HL-60 (cell line): Measurements from ENCODE around the gene FUT7.

ENCODE experiments used
- DNase-seq, 2 experiments: peaks; one replicate each; pipeline ENCODE4 v3.0.0-alpha.2; 2010 to 2020; ENCODE audit warnings: low read depth in 1 of 2, low spot score in 1 of 2
- H3K27ac ChIP-seq: fragments of 250-450 bp; sonication (Bioruptor Pico); replicated peaks from 2 replicates; pipeline ENCODE4 v1.5.1; 2020; ENCODE audit warnings: mild to moderate bottlenecking, moderate library complexity
- H3K27me3 ChIP-seq: fragments of 250-450 bp; sonication (Bioruptor Pico); 2 replicates; pipeline ENCODE4 v1.5.1; 2021; ENCODE audit warnings: mild to moderate bottlenecking, moderate library complexity; ENCODE audit not compliant: insufficient read depth, poor library complexity, severe bottlenecking
- H3K4me3 ChIP-seq: replicated peaks from 2 replicates; pipeline ENCODE4 v1.5.1; 2011; ENCODE audit warnings: mild to moderate bottlenecking, control low read depth, low read length; ENCODE audit not compliant: insufficient read depth
- GABPA ChIP-seq: IDR thresholded peaks from 2 replicates; pipeline ENCODE4 v1.6.1; 2012; ENCODE audit warnings: low read depth
- POLR2AphosphoS5 ChIP-seq: IDR thresholded peaks from 2 replicates; pipeline ENCODE4 v1.6.1; 2012; ENCODE audit warnings: low read depth
- REST ChIP-seq: IDR thresholded peaks from 2 replicates; pipeline ENCODE4 v1.6.1; 2012; ENCODE audit warnings: low read depth; ENCODE audit not compliant: insufficient replicate concordance
- SPI1 ChIP-seq: IDR thresholded peaks from 2 replicates; pipeline ENCODE4 v1.6.1; 2012; ENCODE audit warnings: low read depth, mild to moderate bottlenecking, borderline replicate concordance
- TF ChIP-seq, protein P1 (sequence below): IDR thresholded peaks from one replicate; pipeline ENCODE4 v1.5.1; 2011; ENCODE audit warnings: low read length, control low read depth, inconsistent platforms; ENCODE audit not compliant: insufficient read depth

The FUT7 gene

DNA sequence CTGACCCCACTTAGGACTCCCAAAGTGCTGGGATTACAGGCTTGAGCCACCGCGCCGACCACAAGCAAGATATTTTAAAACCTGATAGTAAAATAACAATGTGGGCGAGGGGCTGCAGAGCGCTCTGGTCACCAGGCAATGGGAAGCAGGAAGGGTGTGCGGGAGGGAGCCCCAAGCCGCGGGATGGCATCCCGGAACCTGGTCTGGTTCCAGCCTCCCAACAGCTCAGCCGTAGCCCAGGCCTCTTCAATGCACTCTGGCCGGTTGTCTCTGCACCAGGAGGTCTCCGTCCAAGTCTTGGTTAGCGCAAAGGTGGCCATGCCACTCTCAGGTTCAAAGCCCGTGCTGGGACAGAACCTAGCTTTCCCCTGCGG is 44.7 kb upstream of the FUT7 start:
- no peak overlapping the region for H3K4me3 ChIP-seq
- no peak for DNase-seq
- peaks cover 10% of the 10 kb centered on the region for H3K27me3 ChIP-seq
- no peak overlapping the region for H3K27ac ChIP-seq
- no peak for TF ChIP-seq GABPA

DNA sequence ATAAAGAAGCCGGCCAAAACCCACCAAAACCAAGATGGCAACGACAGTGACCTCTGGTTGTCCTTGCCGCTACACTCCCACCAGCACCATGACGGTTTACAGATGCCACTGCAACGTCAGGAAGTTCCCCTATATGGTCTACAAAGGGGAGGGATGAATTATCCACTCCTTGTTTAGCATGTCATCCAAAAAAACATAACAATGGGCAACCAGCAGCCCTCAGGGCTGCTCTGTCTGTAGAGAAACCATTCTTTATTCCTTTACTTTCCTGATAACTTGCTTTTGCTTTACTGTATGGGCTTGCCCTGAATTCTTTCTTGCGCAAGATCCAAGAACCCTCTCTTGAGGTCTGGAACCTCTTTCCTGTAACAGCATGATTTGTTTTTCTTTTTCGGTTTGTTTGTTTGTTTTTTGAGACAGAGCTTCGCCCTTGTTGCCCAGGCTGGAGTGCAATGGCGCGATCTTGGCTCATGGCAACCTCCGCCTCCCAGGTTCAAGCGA is 43.4 kb upstream of the FUT7 start:
- peaks cover 10% of the 10 kb centered on the region for H3K27me3 ChIP-seq
- H3K4me3 ChIP-seq: no peak overlapping the region
- TF ChIP-seq POLR2AphosphoS5: no peak
- TF ChIP-seq REST: no peak
- TF ChIP-seq, protein P1, sequence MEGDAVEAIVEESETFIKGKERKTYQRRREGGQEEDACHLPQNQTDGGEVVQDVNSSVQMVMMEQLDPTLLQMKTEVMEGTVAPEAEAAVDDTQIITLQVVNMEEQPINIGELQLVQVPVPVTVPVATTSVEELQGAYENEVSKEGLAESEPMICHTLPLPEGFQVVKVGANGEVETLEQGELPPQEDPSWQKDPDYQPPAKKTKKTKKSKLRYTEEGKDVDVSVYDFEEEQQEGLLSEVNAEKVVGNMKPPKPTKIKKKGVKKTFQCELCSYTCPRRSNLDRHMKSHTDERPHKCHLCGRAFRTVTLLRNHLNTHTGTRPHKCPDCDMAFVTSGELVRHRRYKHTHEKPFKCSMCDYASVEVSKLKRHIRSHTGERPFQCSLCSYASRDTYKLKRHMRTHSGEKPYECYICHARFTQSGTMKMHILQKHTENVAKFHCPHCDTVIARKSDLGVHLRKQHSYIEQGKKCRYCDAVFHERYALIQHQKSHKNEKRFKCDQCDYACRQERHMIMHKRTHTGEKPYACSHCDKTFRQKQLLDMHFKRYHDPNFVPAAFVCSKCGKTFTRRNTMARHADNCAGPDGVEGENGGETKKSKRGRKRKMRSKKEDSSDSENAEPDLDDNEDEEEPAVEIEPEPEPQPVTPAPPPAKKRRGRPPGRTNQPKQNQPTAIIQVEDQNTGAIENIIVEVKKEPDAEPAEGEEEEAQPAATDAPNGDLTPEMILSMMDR: no peak
- TF ChIP-seq GABPA: no peak
- TF ChIP-seq SPI1: no peak
- H3K27ac ChIP-seq: no peak overlapping the region
- no peak for DNase-seq

DNA sequence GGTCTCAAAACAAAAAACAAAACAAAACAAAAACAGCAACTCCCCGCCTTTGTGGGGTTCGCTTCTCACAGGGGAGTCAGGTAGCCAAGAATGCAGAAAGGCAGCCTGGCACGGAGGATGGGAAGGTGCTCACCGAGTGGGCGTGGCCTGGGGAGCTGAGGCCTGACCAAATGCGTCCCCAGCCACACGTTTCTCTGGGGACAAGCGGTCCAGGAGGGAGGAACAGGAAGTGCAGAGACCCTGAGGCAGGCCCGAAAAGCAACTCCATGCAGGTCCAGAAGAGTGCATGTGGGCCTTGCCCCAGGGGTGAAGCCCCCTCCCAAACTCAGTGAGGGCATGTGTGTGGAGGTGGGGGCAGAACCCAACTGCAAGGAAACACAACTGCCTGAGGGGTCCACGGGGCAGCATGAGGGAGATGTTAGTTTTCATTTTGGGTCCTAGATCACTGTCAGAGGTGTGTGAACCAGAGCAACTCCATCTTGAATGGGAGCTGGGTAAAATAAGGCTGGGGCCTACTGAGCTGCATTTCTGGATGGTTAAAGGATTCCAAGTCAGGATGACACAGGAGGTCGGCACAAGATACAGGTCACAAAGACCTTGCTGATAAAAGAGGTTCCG is 42.9 kb upstream of the FUT7 start:
- no peak for DNase-seq
- H3K27ac ChIP-seq: no peak overlapping the region
- TF ChIP-seq POLR2AphosphoS5 (no peak), GABPA (no peak), SPI1 (no peak)
- TF ChIP-seq, protein P1: no peak
- peaks cover 10% of the 10 kb centered on the region for H3K27me3 ChIP-seq
- H3K4me3 ChIP-seq: no peak overlapping the region

- DNase-seq: no peak
- Histone ChIP-seq H3K27ac (no peak overlapping the region), H3K4me3 (no peak overlapping the region), H3K27me3 (peaks cover 10% of the 10 kb centered on the region)
- TF ChIP-seq, protein P1: no peak
- TF ChIP-seq SPI1 (no peak), REST (no peak), GABPA (no peak), POLR2AphosphoS5 (no peak)
Measured at GRCh38 chr9:137073992-137074399, 42.1 kb upstream of the FUT7 start.
